Measurements from ENCODE around the gene KCTD16. TPM values are rescaled to one million over a fixed set of nuclear protein-coding genes. Genes with fewer than 3 reads are reported as not detected.

The KCTD16 gene
- total and polyA plus RNA-seq, 10 donors: under 0.01 to 0.24 (median 0.17) TPM

- Histone ChIP-seq H3K27me3 (replicated peaks in 1 of 7) (no peaks in the 10 kb centered on the region), H3K27ac (no peak overlapping the region), H3K4me1 (no peaks in the 10 kb centered on the region), H3K4me3 (no peak overlapping the region), H3K36me3 (no peaks in the 10 kb centered on the region), H3K9me3 (no peaks in the 10 kb centered on the region)
- TF ChIP-seq CTCF (IDR thresholded peaks at IDR 0.05 in 8 of 11, conservative IDR thresholded peaks at IDR 0.05 in 3 of 11): no peak
- no peak for TF ChIP-seq POLR2AphosphoS5 (IDR thresholded peaks at IDR 0.05)
- no peak for DNase-seq
- 79 to 96% (median 85%) methylated on average over 1 of the region's 1 CpG for WGBS, 5 donors
- intact Hi-C loops (cut with DNase I; ENCODE audit: low total_unique reads): no loop called here
Measured at GRCh38 chr5:144323181-144323580, 152.5 kb downstream of the KCTD16 start.

- TF ChIP-seq POLR2A (IDR thresholded peaks at IDR 0.05) (no peak), POLR2AphosphoS5 (IDR thresholded peaks at IDR 0.05) (no peak), CTCF (IDR thresholded peaks at IDR 0.05 in 8 of 11, conservative IDR thresholded peaks at IDR 0.05 in 3 of 11) (no peak)
- 62 to 72% (median 69%) methylated on average over 3 of the region's 3 CpGs for WGBS, 5 donors
- Histone ChIP-seq H3K27ac (no peak overlapping the region), H3K27me3 (replicated peaks in 1 of 7) (no peaks in the 10 kb centered on the region), H3K9me3 (no peaks in the 10 kb centered on the region), H3K36me3 (no peaks in the 10 kb centered on the region), H3K4me1 (no peaks in the 10 kb centered on the region), H3K4me3 (no peak overlapping the region)
- intact Hi-C loops (cut with DNase I; ENCODE audit: low total_unique reads): no loop called here
- no peak for DNase-seq
Measured at GRCh38 chr5:144325532-144325931, 154.9 kb downstream of the KCTD16 start.

GRCh38 chr5:144328494-144328893 is 157.8 kb downstream of the KCTD16 start:
- DNase-seq: no peak
- no peaks in the 10 kb centered on the region for H3K36me3 ChIP-seq
- no peaks in the 10 kb centered on the region for H3K4me1 ChIP-seq
- no peaks in the 10 kb centered on the region for H3K9me3 ChIP-seq
- no peak for TF ChIP-seq POLR2AphosphoS5 (IDR thresholded peaks at IDR 0.05)
- no peak for TF ChIP-seq CTCF (IDR thresholded peaks at IDR 0.05 in 8 of 11, conservative IDR thresholded peaks at IDR 0.05 in 3 of 11)
- TF ChIP-seq POLR2A (IDR thresholded peaks at IDR 0.05): no peak
- intact Hi-C loops (cut with DNase I; ENCODE audit: low total_unique reads): no loop called here
- WGBS, 5 donors: 71 to 91% (median 76%) methylated on average over 2 of the region's 2 CpGs
- no peak overlapping the region for H3K4me3 ChIP-seq
- no peak overlapping the region for H3K27ac ChIP-seq
- H3K27me3 ChIP-seq (replicated peaks in 1 of 7): no peaks in the 10 kb centered on the region

- no peaks in the 10 kb centered on the region for H3K9me3 ChIP-seq
- H3K36me3 ChIP-seq: no peaks in the 10 kb centered on the region
- H3K27ac ChIP-seq: no peak overlapping the region
- no peaks in the 10 kb centered on the region for H3K4me1 ChIP-seq
- DNase-seq: no peak
- no peak overlapping the region for H3K4me3 ChIP-seq
- intact Hi-C loops (cut with DNase I; ENCODE audit: low total_unique reads): no loop called here
- no peak for TF ChIP-seq CTCF (IDR thresholded peaks at IDR 0.05 in 8 of 11, conservative IDR thresholded peaks at IDR 0.05 in 3 of 11)
- TF ChIP-seq POLR2AphosphoS5 (IDR thresholded peaks at IDR 0.05): no peak
- H3K27me3 ChIP-seq (replicated peaks in 1 of 7): no peaks in the 10 kb centered on the region
Measured at GRCh38 chr5:144328980-144329379, 158.3 kb downstream of the KCTD16 start.
